NCI-H526 (cell line): ENCODE data around the gene ROBO4.

Source experiments
- DNase-seq, 2 experiments: peaks; one replicate each; lab custom pipeline; 2025; lab: John Stamatoyannopoulos, UW

The ROBO4 gene

DNA sequence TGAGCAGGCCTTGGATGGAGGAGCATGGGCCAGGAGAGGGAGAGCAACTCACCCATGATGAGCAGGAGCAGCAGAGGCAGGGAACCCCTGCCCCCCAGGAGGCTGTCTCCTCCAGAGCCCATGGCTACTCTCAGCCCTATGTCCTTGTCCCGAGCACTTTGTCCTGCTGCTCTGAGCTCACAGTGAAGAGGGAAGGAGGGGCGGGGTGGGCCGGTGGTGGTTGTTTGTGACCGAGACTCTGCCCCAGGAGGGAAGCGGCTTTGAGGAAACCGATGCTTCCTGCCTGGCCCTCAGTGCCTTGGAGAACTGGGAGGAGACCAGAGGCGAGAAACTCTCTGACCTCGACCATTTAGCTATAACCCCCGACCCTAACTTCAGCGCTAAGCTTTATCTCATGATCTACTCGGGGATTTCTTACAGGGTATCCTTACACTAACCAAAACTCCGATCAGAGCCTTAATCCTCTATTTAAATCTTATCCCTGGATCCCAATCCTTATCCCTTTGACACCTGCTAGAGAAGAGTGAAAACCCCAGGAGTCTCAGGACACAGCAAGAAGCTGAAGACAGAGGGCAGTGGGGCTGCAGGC, at the start of gene ROBO4:
TSS of gene ROBO4 (minus strand) at position 192 of the 589 bp plus-strand sequence. CDS start at position 122, 70 bp downstream.
- DNase-seq, result no peak

DNA sequence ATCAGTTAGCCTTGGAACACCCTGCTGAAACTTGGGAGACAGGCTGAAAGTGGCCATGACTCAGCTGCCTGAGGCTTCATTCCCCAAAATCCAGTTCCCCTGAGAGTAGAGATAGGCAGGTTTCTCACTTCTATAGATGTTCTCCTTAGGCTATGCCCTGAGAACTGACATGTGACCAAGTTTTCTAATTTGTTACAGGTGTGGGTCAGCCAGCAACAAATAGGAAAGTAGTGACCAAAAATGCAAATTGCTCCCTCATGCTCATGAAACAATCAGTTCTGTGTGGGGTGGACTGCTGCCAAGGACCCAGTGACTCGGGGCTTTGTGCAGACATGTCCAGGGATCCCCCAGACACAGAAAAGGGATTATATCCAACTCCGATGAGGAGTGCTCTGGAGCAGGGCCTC, 49.1 kb upstream of the ROBO4 start:
- DNase-seq, result no peak

DNA sequence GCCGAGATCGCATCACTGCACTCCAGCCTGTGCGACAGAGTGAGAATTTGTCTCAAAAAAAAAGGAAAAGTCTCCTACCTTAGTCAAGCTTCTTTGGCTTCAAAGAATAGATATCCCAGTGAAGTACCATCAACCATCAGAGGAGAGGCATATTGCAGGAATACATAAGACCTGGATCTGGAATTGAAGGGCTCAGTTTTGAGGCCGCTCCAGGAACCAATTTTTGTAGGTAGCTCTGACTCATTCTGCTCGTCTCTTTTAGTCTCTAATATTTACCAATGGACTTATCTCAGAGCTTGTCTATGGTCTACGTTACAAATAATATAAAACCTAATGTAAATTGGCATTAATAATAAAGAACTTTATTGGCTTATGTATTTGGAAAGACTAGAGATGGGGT, 48.2 kb upstream of the ROBO4 start:
- no peak for DNase-seq

DNA sequence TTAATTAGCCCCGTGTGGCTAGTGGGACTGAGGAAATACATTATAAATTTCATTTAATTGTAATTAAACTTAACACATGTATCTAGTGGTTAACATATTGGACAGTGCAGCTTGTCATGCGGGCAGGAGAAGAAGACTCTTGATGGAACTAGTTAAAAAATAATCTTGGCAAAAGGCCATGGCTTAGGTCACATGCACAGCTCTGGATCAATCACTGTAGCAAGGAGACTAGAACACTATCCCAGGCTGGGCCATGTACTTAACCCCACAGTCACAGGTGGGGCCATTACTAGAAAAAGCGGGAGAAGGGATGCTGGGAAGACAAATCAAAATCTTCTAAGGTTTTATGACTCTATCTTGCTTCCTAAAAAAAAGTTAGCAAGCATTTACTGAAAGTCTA, 46.9 kb upstream of the ROBO4 start:
- no peak for DNase-seq

DNA sequence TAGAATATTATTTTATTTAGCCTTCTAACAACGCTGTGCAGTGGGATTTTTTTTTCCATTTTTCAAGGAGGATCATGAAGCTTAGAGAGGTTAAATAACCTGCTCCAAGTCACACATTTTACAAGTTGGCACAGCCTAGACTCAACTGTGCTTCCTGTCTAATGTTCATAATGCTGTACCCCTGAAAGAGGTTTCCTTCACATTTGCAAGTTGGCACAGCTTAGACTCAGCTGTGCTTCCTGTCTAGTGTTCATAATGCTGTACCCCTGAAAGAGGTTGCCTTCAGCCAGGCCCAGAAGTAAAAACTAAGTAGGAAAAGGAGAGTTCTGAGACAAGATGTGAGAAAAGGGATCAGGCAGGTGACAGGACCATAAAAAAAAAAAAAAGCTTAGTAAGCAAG, 46.1 kb upstream of the ROBO4 start:
- no peak for DNase-seq

DNA sequence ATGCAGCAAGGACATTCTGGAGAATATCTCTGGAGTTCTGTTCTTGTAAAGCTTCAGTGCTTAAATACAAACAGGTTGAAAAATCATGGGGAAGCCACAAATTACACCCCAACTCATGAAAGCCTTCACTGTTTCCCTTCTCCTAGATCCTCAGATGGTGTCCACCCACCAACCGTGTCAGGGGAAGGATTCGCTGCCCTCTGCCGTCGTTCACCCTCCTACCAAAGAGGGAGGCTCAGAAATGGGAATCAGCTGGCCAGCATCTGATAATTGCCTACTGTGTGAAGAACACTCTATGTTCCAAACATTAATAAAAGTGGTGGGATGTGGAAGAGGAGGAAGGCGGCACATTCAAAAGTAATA, 45.6 kb upstream of the ROBO4 start:
- no peak for DNase-seq

DNA sequence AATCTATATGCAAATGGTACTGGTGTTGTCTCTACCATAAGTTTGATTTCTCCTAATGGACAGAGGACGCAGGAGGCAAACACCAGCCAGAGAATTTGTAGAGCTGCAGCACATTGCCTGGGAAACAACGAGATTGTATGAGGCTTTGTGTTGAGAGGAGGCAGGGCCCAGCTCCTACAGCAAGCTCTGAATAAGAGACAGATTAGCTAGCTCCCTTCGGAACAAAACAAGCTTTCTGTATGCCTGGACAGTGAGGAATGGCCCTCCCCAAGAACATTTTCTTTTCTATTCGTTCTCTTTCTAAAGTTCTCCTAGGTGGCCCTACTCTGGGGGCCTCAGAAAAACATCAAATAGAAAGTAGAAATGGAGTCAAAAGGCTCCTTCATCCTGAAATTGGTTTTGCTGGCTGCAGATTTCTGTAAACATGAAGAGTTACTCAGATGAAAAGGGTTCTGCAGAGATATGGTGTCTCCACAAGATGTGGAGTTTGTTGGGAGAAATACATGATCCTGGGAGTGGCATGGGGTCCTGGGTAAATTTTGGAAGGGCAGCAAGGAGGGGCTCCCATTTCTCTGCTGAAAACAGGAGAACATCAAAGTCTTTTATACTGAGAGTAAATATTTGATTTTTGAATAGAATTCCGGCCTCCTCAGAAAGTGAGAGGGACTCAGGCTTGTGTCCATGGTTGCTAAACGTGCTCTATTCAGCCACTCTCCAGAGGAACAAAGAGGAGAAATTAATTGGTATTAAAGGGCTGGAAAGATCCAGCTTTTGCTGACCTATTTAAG, 45.0 kb upstream of the ROBO4 start:
- DNase-seq, result no peak

DNA sequence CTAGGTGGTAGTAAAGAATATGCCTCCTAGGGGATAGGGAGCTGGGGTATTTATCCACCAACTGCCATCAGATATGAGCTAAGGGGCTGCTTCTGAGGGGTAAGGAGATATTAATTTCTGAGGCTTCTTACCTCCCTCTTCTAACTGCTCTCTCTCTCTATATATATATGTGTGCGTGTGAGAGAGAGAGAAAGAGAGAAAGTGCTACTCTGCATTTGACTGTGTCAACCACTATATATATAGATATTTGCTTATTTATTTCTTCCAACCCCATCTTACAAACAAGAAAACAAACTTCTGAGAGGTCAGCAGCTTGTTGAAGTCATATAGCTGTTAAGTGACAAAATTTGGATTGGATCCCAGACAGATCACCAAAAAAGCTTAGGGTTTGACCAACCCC, 44.0 kb upstream of the ROBO4 start:
- no peak for DNase-seq

DNA sequence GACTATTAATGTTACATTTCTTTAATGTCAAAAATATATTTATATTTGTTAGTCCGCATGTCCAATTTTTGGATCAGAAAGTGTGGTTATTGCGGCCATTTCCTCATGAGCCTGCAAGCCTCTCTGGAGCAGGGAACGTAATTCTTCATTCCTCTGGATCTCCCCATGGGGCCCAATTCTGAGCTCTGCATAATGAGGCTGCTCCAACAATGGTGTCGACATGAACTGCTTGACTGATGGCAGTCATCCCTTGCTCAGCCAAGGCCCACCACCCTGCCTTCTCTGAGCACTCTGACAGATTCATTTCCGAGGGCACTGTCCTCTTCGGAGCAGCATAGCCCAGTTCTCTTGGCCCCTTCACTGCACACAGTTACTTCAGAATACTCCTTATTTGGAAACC, 41.3 kb upstream of the ROBO4 start:
- no peak for DNase-seq

DNA sequence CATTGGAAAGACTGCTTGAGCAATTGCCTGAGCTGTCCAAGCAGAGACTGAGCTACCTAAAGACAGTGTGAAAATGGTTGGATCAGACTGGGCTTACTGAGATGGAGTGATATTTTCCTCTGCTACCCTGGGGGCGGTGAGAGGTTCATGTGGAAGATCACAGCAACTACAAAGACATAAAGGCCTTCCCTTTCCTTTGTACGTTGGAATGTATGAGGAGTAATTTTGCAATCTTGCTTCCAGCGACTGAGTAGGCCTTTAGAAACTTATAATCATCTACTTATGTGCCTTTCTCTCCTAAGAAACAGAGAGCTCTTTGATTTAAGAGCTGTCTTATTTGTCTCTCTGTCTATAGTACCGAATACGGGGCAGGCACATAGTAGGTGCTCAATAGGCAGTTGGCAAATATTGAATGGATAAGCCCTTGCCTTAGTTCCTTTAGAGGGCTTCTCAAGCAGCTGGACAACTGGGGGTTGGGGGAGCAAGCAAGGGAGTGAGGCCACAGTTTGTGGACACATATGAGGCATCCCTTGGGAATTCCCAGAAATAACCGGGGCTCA, 40.6 kb upstream of the ROBO4 start:
- no peak for DNase-seq

DNA sequence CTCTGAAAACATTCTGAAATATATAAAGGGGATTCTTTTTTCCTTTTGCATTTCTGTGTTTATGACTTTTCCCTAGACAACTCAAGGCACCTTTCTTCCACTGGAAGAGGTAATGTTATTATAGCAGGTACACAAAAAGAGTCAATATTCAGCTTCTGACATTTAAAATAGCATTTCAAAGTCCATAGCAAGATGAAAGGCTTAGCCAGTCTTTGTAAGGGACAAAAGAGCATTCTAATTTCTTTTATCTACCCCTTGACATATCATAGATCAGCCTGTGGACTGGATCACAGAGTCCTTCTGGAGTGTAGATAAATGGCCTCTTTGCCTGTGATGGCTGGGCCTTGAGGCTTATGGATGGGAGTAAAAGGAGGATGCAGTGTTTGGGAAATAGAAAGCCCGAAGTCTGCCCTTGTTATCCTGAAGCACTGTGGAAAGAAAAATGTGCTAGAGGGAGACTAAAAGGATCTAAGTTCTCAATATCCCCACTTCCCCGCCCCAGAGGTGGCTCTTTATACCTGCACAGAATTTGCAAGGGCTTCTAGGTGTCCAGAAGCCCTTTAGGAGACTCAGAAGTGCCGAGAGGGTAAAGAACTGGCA, 39.8 kb upstream of the ROBO4 start:
- no peak for DNase-seq

DNA sequence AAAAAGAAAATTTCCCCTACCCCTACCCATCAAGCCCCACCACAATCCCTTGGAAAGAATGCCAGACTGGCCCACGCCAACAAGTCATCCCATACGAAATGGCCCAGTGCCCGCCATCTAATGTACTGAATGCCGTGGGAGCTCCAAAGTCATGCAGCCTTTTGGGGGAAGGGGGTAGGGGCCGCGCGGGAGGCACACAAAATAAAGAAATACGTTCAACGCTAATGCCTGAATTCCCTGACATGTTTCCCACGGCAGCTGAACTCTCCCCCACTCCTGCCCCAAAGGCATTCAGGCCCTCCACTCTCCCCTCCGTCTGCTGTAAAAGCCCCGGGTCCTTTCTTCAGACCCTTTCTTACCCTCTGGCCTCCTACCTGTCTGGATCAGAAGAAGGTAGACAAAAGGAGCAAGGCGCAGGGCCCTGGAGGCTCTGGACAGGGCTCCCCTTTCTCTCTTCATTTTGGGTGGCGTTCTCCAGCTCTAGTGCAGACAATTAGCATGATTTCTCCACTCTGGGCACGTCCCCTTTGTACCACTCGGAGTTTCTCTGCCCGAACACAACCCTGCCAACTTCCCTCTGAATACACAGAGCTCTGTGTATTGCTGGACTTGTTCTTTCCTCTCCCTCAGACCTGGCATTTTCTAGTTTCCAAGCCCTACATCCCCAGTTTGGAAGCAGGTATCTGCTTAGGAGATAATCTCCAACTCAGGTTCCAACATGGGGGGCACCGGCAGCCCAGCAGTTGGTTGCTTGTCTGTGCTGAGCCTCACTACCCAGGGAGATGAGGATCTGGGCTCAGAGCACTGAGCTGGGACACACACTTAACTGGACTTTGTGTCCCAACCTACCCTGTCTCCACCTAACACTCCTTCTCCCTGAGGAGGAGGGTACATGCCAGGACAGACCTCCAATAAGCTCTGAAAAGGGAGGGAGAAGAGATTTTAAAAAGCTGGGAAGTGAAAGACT, 38.2 kb upstream of the ROBO4 start, which contains the start of gene HEPACAM:
TSS of gene HEPACAM (minus strand) at position 500 of the 967 bp plus-strand sequence. CDS start at position 459, 41 bp downstream.
- DNase-seq, result no peak

DNA sequence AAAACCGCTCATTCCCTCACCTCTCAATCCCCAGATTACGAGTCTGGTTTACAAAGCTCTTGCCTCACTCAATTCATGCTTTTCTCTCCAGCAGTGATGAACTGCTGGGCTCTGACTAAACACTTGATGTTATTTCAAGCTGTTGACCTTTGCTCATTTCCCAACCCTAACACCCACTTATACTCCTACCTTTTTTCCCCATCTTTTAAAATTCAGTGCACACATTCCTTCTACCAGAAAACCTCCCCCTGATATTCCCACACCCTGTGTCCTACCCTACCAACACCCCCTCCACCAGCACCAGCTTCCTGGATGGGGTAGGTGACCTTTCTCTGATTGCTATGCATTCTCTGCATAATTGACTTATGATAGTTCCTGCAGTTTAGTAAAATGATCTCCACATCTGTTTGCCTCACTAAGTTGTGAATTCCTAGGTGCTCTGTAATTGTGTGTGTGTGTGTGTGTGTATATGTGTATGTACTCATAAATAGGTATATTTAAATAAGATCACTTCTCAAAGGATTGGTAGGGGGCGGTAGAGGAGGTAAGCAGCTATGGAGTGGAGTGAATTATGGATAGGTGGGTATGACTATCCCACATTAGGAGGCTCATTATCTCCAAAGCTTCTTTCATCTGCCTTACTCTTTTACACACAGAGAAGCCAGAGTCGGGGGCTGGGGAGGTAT, 37.3 kb upstream of the ROBO4 start:
- DNase-seq, result no peak

DNA sequence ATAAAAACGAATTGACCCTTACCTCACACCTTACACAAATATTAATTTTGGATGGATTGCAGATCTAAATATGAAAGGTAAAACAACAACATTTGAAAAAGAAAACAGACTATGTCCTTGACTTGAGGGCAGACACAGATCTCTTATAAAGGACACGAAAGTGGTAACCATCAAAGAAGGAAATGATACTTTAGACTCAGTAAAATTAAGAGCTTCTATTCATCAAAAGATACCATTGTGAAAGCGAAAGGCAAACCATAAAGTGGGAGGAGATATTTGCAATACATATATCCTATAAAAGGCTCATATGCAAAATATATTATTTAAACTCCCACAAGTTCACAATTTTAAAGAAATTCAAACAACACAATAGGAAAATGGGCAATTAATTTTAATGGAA, 33.1 kb upstream of the ROBO4 start:
- DNase-seq, result no peak

DNA sequence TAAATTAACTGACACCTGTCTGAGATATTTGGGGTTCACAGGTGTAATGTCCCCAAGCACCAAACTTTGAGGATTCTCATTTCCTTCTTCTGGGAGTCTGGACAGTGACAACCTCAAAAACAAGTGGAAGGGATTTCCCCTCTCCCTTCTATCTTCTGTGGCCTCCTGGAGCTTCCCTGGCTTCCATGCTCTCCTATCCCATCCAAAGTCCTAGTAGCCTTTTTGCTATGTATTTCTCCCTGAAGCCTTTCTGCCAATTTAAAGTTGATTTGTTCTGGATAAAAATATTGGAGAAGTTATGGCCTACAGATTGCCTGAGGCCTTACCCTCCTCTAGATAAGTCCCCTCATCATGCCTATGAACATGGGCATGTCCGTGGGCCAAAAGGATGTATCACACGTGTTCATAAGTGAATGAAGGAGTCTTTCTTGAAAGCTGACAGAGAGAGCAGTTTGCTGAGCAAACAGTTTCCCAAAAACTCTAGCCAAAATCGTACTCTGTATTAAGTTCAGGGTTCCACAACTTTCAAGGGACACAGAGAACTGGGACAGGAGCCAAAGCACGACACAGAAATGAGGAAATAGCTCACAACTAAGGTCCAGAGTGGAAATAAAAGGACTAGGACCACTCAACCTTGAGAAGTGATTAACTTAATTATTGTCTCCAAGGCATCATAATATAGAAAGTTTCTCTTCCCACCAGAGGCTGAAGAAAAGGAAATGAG, 31.4 kb upstream of the ROBO4 start:
- no peak for DNase-seq

DNA sequence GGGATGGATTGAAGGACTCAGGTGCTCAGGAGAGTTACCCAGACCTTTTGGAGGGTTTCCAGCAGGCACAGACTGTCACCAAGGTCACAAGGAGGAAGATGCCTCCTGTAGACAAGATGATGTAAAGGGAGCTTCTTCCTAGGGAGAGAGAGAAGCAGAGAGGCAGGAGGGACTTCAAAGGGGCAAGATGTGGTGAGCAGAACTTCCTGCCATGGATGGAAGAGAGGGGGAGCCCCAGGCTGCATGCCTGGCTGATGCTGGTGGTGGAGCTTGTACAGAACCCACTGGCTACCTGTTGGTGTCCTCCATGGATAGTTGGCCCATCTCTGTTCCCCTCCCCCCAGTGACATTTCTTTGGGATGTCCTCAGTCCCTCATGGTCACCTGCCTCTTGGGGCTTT, 25.6 kb upstream of the ROBO4 start:
- DNase-seq, result no peak

DNA sequence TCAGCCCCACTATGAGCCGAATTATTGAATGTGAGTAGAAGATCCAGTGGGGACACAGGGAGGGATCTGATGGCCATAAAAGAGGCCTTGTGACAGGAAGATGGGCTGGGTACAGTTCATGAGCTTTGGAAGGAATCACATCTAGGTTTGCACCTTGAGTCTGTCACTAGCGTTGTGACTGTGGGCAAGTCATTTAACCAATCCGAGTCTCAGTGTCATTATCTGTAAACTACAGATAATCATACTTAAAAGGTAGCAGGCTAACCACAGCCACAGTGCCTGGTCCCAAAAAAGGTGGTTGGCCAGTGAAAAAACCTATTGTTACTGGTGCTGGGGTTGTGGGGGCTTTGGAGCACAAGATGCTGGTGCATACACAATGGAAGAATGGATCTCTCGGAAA, 25.2 kb upstream of the ROBO4 start:
- no peak for DNase-seq

DNA sequence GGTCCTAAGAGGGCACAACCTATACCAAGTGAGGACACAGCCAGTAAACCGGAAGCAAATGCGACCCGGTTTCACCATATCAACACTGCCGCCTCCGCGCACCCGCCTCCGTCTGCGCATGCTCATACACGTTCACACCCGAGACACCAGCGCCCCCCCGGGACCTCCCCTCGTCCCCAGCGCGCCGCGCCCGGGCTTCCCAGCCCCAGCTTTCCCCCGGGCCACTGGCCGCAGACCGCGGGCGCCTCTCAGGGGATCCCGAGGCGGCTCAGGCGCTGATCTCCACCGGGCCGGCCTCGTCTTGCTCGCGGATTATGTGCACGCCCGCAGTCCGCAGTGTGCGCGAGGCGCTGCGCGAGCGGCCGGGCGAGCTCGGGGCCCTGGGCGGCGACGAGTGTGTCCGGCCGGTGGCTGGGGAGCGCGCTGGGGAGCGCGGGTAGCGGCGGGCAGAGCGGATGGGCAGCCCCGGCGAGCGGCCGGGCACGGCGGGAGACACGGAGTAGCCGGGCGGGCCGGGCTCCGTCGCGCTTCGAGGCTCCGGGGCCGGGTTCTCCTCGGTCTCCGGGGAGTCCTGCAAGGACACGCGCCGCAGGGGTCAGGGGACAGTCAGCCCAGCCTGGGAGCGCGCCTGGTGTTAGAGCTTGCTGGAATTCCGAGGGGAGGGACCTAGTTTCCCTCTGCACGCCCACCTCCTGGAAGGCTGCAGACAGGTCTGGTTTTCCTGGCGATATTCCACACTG, 23.4 kb upstream of the ROBO4 start:
- peak in 1 of 2 experiments; percentile 60 for DNase-seq

DNA sequence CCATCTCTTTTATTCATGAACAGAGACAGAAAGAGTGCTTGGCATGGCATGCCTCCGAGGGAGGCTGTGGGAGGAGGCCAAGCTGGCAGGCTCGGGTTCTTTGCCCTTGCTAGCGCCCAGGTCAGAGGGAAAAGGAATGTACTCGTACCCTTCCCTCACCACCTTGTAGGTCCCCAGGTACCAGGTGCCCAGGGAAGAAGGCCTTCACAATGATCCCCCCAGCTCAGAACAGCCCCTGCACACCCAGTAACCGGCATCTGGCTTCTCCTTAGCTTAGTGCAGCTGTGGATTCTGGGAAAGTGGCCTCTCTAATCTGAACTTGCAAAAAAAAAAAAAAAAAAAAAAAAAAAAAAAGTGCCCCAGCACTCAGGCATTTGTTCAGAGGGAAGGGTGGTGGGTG, 22.7 kb upstream of the ROBO4 start:
- no peak for DNase-seq

DNA sequence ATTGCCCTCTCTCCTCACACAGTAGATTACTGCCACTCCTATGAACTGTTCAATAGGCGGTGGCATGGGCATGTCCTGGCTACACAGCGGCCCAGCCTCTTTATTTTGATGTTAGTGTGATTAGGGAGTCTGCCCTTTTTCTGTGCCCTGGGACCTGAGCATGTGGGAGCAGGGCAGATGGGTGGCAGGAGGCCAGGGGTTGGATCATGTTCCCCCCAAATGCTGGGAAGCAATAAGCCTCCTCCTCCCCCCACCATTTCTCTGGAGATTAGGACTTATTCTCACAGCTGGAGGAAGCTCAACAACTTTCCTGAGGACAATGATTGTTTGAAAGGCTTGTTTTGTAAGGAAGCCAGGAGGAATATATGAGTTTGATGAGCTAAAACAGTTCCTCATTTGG, 22.2 kb upstream of the ROBO4 start:
- no peak for DNase-seq
